ENCODE measurements around the gene GOLGA6A. TPM values are rescaled to one million over a fixed set of nuclear protein-coding genes. Genes with fewer than 3 reads are reported as not detected.

The GOLGA6A gene
- total RNA-seq, 1 donor from 2014 or later, result not detected

DNA sequence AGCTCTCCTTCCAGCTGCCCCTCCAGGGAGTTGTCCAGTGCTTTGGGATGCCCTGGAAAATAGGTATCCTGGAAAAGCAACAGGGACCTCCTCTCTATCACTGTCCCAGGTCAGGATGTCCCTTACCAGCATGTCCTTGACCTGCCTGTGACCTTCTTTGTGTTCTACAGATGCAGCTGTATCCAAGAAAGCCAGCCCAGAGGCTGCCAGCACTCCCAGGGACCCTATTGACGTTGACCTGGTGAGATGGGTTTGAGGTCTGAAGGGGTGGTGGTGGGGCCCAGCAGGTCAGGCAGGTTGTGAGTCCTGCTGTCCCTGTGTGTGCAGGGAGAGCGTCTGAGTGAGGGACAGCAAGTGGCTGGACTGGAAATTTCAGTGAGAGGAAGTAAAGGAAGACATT lies 57.7 kb downstream of the GOLGA6A start:
- intact Hi-C loops (cut with DNase I), result no loop called here
- ATAC-seq (ENCODE audit: poor library complexity), result peak; percentile 10

DNA sequence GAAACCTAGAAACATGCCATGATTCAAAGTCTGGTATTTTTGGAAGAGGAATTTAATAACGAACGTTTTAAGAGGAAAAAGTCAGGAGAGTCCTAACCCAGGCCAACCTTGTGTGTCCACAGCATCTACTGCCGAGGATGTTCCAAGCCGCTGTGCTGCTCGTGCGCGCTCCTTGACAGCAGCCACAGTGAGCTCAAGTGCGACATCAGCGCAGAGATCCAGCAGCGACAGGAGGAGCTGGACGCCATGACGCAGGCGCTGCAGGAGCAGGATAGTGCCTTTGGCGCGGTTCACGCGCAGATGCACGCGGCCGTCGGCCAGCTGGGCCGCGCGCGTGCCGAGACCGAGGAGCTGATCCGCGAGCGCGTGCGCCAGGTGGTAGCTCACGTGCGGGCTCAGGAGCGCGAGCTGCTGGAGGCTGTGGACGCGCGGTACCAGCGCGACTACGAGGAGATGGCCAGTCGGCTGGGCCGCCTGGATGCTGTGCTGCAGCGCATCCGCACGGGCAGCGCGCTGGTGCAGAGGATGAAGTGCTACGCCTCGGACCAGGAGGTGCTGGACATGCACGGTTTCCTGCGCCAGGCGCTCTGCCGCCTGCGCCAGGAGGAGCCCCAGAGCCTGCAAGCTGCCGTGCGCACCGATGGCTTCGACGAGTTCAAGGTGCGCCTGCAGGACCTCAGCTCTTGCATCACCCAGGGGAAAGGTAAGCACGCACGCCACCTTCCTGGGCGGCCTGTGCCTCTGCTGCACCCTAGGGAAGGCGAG lies 59.5 kb downstream of the GOLGA6A start:
- ATAC-seq (ENCODE audit: poor library complexity) (no peak), DNase-seq (no peak)
- intact Hi-C loops (cut with DNase I), result no loop called here

More for the DNA sequence above, 57.7 kb downstream of the GOLGA6A start:
- DNase-seq, result no peak

Other genes with a start within 250 kb of the GOLGA6A start
- gene TBC1D21, start 209.0 kb downstream of the GOLGA6A start, total RNA-seq, result not detected
- gene LOXL1, start 156.1 kb downstream of the GOLGA6A start, total RNA-seq, result 14.6 TPM
- 26.8 TPM for gene STOML1, start 90.3 kb downstream of the GOLGA6A start, total RNA-seq
- gene PML, start 87.8 kb downstream of the GOLGA6A start, total RNA-seq, result 18.2 TPM
- gene ISLR2, start 48.0 kb upstream of the GOLGA6A start, total RNA-seq, result 2.7 TPM
- gene ISLR, start 91.2 kb upstream of the GOLGA6A start, total RNA-seq, result 11.6 TPM
- not detected for gene STRA6, start 120.2 kb upstream of the GOLGA6A start, total RNA-seq
- not detected for gene CCDC33, start 153.8 kb upstream of the GOLGA6A start, total RNA-seq

All from Right ventricle myocardium superior (tissue), 1 donor.